HCT116 (cell line): Measurements from ENCODE around the gene TMEM184A. TPM values are rescaled to one million over a fixed set of nuclear protein-coding genes. Genes with fewer than 3 reads are reported as not detected.

Experiments used
- ATAC-seq: fragments of 200-7000 bp; cut with Tn5 transposase; 2 replicates; pipeline ENCODE4 v1.9.1; 2020; ENCODE audit warnings: mild to moderate bottlenecking, moderate library complexity
- BruUV-seq: library from RNA; stranded (reverse); fragments of 400-500 nt; replicated peaks from 2 replicates; lab custom pipeline; 2021; lab: Mats Ljungman, UMichigan
- CTCF ChIA-PET: fragments of 300-600 bp; sonication (Branson Sonifier 250); formaldehyde crosslinking; loops from one replicate; lab custom pipeline; 2021; ENCODE audit warnings: antibody characterized with exemption; lab: Charles Lee
- POLR2A ChIA-PET: fragments of 300-600, 350-600 bp; sonication (Branson Sonifier 250); formaldehyde crosslinking; loops from one replicate; lab custom pipeline; 2021; ENCODE audit warnings: antibody characterized with exemption; lab: Charles Lee
- RAD21 ChIA-PET, 2 experiments: fragments of 300-600 bp; sonication (Branson Sonifier 250); formaldehyde crosslinking; loops; one replicate each; lab custom pipeline; 2023; ENCODE audit warnings: low total read pairs in 2 of 2; ENCODE audit not compliant: uncharacterized antibody in 2 of 2, unreplicated experiment in 2 of 2, low non-redundant PET in 1 of 2; lab: Charles Lee
- DNase-seq: peaks from one replicate; pipeline ENCODE4 v3.0.0-alpha.2; 2010; ENCODE audit warnings: low read depth, low spot score
- H2AFZ ChIP-seq: fragments of 200-600 bp; shearing (Covaris generic), sonication (generic); 2 replicates; pipeline ENCODE4 v1.6.1; 2017; ENCODE audit warnings: low read depth, mixed run types, mixed read lengths, antibody characterized with exemption, low read length; ENCODE audit not compliant: poor library complexity, severe bottlenecking
- H3K27ac ChIP-seq: 2 replicates; pipeline ENCODE4 v1.5.1; 2012; ENCODE audit warnings: low read depth, low read length
- H3K27me3 ChIP-seq: fragments of 200-600 bp; sonication (generic); 2 replicates; pipeline ENCODE4 v1.6.1; 2016; ENCODE audit warnings: mixed run types, low read length, mixed read lengths; ENCODE audit not compliant: insufficient read depth
- H3K36me3 ChIP-seq, 2 experiments: fragments of 200-500 bp in 1 of 2; fragments of 200-600 bp in 1 of 2; sonication (Bioruptor generic) in 1 of 2; sonication (generic) in 1 of 2; 2 replicates each; pipeline versions ENCODE4 v1.5.1 to v1.6.1; 2014 to 2016; ENCODE audit warnings: low read length in 2 of 2, inconsistent platforms in 1 of 2, mixed read lengths in 1 of 2, mixed run types in 1 of 2; ENCODE audit not compliant: insufficient read depth in 2 of 2, control insufficient read depth in 1 of 2
- H3K4me1 ChIP-seq, 2 experiments: fragments of 200-600 bp in 1 of 2; sonication (generic) in 1 of 2; 2 replicates each; pipeline versions ENCODE4 v1.5.1 to v1.6.1; 2012 to 2017; ENCODE audit warnings: low read length in 2 of 2, inconsistent platforms in 1 of 2, mild to moderate bottlenecking in 1 of 2, mixed read lengths in 1 of 2, mixed run types in 1 of 2, moderate library complexity in 1 of 2; ENCODE audit not compliant: insufficient read depth in 2 of 2, control insufficient read depth in 1 of 2
- H3K4me2 ChIP-seq: fragments of 200-600 bp; sonication (generic); 2 replicates; pipeline ENCODE4 v1.6.1; 2017; ENCODE audit warnings: mixed run types, low read length, mixed read lengths
- H3K4me3 ChIP-seq, 2 experiments: fragments of 200-600 bp in 1 of 2; sonication (generic) in 1 of 2; replicated peaks in 1 of 2; 2 replicates each; pipeline ENCODE4 v1.5.1; 2011 to 2016; ENCODE audit warnings: low read length in 2 of 2, control low read depth in 1 of 2, low read depth in 1 of 2, mild to moderate bottlenecking in 1 of 2, mixed read lengths in 1 of 2, mixed run types in 1 of 2
- H3K79me2 ChIP-seq: fragments of 200-600 bp; sonication (generic); 2 replicates; pipeline ENCODE4 v1.6.1; 2017; ENCODE audit warnings: mild to moderate bottlenecking, mixed run types, low read length, moderate library complexity, mixed read lengths; ENCODE audit not compliant: insufficient read depth
- H3K9ac ChIP-seq: fragments of 200-600 bp; sonication (generic); 2 replicates; pipeline ENCODE4 v1.6.1; 2016; ENCODE audit warnings: low read length, mixed read lengths
- H3K9me2 ChIP-seq: fragments of 200-600 bp; sonication (generic), shearing (Covaris generic); 2 replicates; pipeline ENCODE4 v1.6.1; 2017; ENCODE audit warnings: mixed run types, mild to moderate bottlenecking, moderate library complexity; ENCODE audit not compliant: insufficient read depth
- H3K9me3 ChIP-seq, 2 experiments: fragments of 200-500 bp in 1 of 2; fragments of 200-600 bp in 1 of 2; sonication (Bioruptor generic) in 1 of 2; sonication (generic) in 1 of 2; 2 replicates each; pipeline ENCODE4 v1.6.1; 2014 to 2017; ENCODE audit warnings: low read length in 2 of 2, mixed read lengths in 2 of 2, inconsistent platforms in 1 of 2, low read depth in 1 of 2, mild to moderate bottlenecking in 1 of 2, mixed run types in 1 of 2, moderate library complexity in 1 of 2; ENCODE audit not compliant: control insufficient read depth in 1 of 2, insufficient read depth in 1 of 2
- H4K20me1 ChIP-seq: fragments of 200-600 bp; sonication (generic), shearing (Covaris generic); 2 replicates; pipeline ENCODE4 v1.6.1; 2017; ENCODE audit warnings: mixed run types, mild to moderate bottlenecking, moderate library complexity; ENCODE audit not compliant: insufficient read depth
- ATF3 ChIP-seq: IDR thresholded peaks from 2 replicates; pipeline ENCODE4 v1.6.1; 2012
- CBX3 ChIP-seq: IDR thresholded peaks from 2 replicates; pipeline ENCODE4 v1.6.1; 2012; ENCODE audit warnings: low read depth
- CEBPB ChIP-seq: IDR thresholded peaks from 2 replicates; pipeline ENCODE4 v1.6.1; 2012; ENCODE audit warnings: low read depth
- CTCF ChIP-seq, 3 experiments: fragments of 200-600 bp in 1 of 3; sonication (generic) in 1 of 3; IDR thresholded peaks in 2 of 3; conservative IDR thresholded peaks in 1 of 3; 2 replicates each; pipeline ENCODE4 v1.5.1; 2012 to 2017; ENCODE audit warnings: low read depth in 2 of 3, low read length in 2 of 3, antibody characterized with exemption in 1 of 3, borderline replicate concordance in 1 of 3, control low read depth in 1 of 3, mild to moderate bottlenecking in 1 of 3, mixed read lengths in 1 of 3, mixed run types in 1 of 3, moderate library complexity in 1 of 3; ENCODE audit not compliant: insufficient read depth in 1 of 3
- ELF1 ChIP-seq: IDR thresholded peaks from 2 replicates; pipeline ENCODE4 v1.6.1; 2012; ENCODE audit warnings: low read depth, borderline replicate concordance
- EZH2 ChIP-seq: fragments of 200-600 bp; sonication (generic); IDR thresholded peaks from 2 replicates; pipeline ENCODE4 v1.6.1; 2017; ENCODE audit warnings: antibody characterized with exemption, mixed run types
- EZH2phosphoT487 ChIP-seq: fragments of 200-600 bp; IDR thresholded peaks from 2 replicates; pipeline ENCODE4 v1.6.1; 2018; ENCODE audit warnings: antibody characterized with exemption, borderline replicate concordance
- FOSL1 ChIP-seq: IDR thresholded peaks from 2 replicates; pipeline ENCODE4 v1.6.1; 2012; ENCODE audit warnings: low read depth
- JUND ChIP-seq: IDR thresholded peaks from 2 replicates; pipeline ENCODE4 v1.6.1; 2012
- MAX ChIP-seq: IDR thresholded peaks from 2 replicates; pipeline ENCODE4 v1.6.1; 2012
- POLR2A ChIP-seq: IDR thresholded peaks from 2 replicates; pipeline ENCODE4 v1.7.0; 2011; ENCODE audit warnings: borderline replicate concordance; ENCODE audit not compliant: insufficient read depth, insufficient read length; ENCODE audit errors: extremely low read depth
- POLR2AphosphoS5 ChIP-seq: IDR thresholded peaks from 2 replicates; pipeline ENCODE4 v1.6.1; 2011; ENCODE audit warnings: mild to moderate bottlenecking, low read depth, low read length, moderate library complexity
- RAD21 ChIP-seq: IDR thresholded peaks from 2 replicates; pipeline ENCODE4 v1.6.1; 2012; ENCODE audit warnings: low read depth, mild to moderate bottlenecking
- REST ChIP-seq: IDR thresholded peaks from 2 replicates; pipeline ENCODE4 v1.6.1; 2012; ENCODE audit warnings: low read depth
- SIN3A ChIP-seq: IDR thresholded peaks from 2 replicates; pipeline ENCODE4 v1.6.1; 2012; ENCODE audit warnings: low read depth
- ZBTB33 ChIP-seq: IDR thresholded peaks from 2 replicates; pipeline ENCODE4 v1.6.1; 2011; ENCODE audit warnings: mild to moderate bottlenecking, low read length, moderate library complexity; ENCODE audit not compliant: insufficient replicate concordance; ENCODE audit errors: extremely low read depth
- ZNF274 ChIP-seq: fragments of 200-500 bp; sonication (Bioruptor generic); IDR thresholded peaks from 2 replicates; pipeline ENCODE4 v1.6.1; 2014; ENCODE audit warnings: mild to moderate bottlenecking, low read depth, low read length, inconsistent platforms
- intact Hi-C: fragments of 100-400 bp; cut with micrococcal nuclease; formaldehyde crosslinking; loops from 2 replicates; pipeline ENCODE4 v1.10.0; 2022
- total RNA-seq: library from RNA; stranded (reverse); gene quantifications from one replicate; pipeline ENCODE4 v1.2.1, GENCODE V29; 2021; ENCODE audit not compliant: unreplicated experiment

The TMEM184A gene
- total RNA-seq, 1 experiment from 2014 or later = 34.8 TPM

- Histone ChIP-seq H3K4me2 (no peak overlapping the region), H3K9me2 (no peaks in the 10 kb centered on the region), H3K4me1 (no peaks in the 10 kb centered on the region), H3K36me3 (no peaks in the 10 kb centered on the region), H3K4me3 (no peak overlapping the region), H3K27me3 (no peaks in the 10 kb centered on the region), H2AFZ (no peak overlapping the region), H3K27ac (no peak overlapping the region; the same call in 1 of the 2 replicates), H3K9me3 (no peaks in the 10 kb centered on the region), H3K79me2 (no peaks in the 10 kb centered on the region), H3K9ac (no peak overlapping the region), H4K20me1 (no peaks in the 10 kb centered on the region)
- TF ChIP-seq CTCF (IDR thresholded peaks at IDR 0.05 in 2 of 3, conservative IDR thresholded peaks at IDR 0.05 in 1 of 3; ENCODE audit: borderline replicate concordance in 1 of 3, insufficient read depth in 1 of 3, low read depth in 2 of 3, low read length in 2 of 3) (no peak), EZH2phosphoT487 (no peak), CBX3 (no peak), ZBTB33 (no peak), ELF1 (no peak), ATF3 (no peak), EZH2 (no peak), FOSL1 (no peak), JUND (no peak), CEBPB (no peak), SIN3A (no peak), MAX (no peak), POLR2A (no peak), REST (no peak), RAD21 (no peak), POLR2AphosphoS5 (no peak), ZNF274 (no peak)
- ChIA-PET RAD21 (no interaction called here), POLR2A (no interaction called here), CTCF (no interaction called here)
- DNase-seq (no peak), ATAC-seq (no peak)
- BruUV-seq = no TSS peak
- intact Hi-C loops = no loop called here
Observed at GRCh38 chr7:1546274-1546908, 9.6 kb downstream of the TMEM184A start.
